ENCODE results near the gene DNAH17.

DNA sequence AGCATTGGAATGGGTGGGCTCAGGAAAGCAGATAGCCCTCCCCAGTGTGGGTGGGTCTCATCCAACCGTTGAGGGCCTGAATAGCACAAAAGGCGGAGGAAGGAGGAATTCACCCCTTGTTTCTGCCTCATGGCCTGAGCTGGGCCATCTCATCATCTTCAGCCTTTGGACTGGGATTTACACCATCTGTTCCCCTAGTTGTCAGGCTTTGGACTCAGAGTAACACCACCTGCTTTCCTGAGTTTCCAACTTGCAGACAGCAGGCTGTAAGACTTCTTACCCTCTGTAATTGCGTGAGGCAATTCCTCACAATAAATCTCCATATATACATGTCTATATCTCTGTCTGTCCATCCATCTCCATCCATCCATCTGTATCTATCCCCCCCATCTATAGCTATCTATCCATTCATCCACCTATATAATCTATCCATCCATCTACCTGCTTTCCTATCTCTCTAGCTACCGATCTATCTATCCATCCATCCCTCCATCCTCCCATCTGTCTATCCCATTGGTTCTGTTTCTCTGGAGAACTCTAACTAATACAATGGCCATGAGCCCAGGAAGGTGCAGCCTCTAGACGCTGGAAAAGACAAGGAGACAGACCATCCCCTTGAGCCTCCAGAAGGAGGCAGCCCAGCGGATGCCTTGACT is 21.3 kb downstream of the DNAH17 start:
- TF ChIP-seq POLR2A (IDR thresholded peaks at IDR 0.05) (no peak), POLR2AphosphoS5 (IDR thresholded peaks at IDR 0.05; ENCODE audit: insufficient read depth in 1 of 2, low read depth in 1 of 2) (no peak)
- TF ChIP-seq, protein P1, sequence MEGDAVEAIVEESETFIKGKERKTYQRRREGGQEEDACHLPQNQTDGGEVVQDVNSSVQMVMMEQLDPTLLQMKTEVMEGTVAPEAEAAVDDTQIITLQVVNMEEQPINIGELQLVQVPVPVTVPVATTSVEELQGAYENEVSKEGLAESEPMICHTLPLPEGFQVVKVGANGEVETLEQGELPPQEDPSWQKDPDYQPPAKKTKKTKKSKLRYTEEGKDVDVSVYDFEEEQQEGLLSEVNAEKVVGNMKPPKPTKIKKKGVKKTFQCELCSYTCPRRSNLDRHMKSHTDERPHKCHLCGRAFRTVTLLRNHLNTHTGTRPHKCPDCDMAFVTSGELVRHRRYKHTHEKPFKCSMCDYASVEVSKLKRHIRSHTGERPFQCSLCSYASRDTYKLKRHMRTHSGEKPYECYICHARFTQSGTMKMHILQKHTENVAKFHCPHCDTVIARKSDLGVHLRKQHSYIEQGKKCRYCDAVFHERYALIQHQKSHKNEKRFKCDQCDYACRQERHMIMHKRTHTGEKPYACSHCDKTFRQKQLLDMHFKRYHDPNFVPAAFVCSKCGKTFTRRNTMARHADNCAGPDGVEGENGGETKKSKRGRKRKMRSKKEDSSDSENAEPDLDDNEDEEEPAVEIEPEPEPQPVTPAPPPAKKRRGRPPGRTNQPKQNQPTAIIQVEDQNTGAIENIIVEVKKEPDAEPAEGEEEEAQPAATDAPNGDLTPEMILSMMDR (IDR thresholded peaks at IDR 0.05): no peak

Data from vagina (tissue), 2 donors.